HT1080 (cell line): ENCODE results near the gene TCAP. TPM values are rescaled to one million over a fixed set of nuclear protein-coding genes. Genes with fewer than 3 reads are reported as not detected.
"Not testable (repeated sequence)": the region's sequence is repeated elsewhere in the genome, so short reads cannot be mapped to it uniquely, and the experiment has no call there.

ENCODE experiments used
- DNase-seq: peaks from one replicate; pipeline ENCODE4 v3.0.0-alpha.2; 2015; ENCODE audit warnings: low read depth
- total RNA-seq: library from RNA; depleted of rRNA; stranded (reverse); fragments of >200 nt; shearing (Covaris generic); gene quantifications from 2 replicates; pipeline ENCODE4 v1.2.3, GENCODE V29; 2014; rRNA removed

The TCAP gene
- total RNA-seq, 1 experiment from 2014 or later: 1.00 TPM

GRCh38 chr17:39702901-39703893 lies 38.0 kb downstream of the TCAP start:
- DNase-seq: no peak

- no peak for DNase-seq
Observed at GRCh38 chr17:39703913-39704312, 38.8 kb downstream of the TCAP start.

GRCh38 chr17:39704821-39705551 lies 39.8 kb downstream of the TCAP start:
- no peak for DNase-seq

- no peak for DNase-seq
Observed at GRCh38 chr17:39705786-39706348, 40.7 kb downstream of the TCAP start.

GRCh38 chr17:39706383-39706782 lies 41.2 kb downstream of the TCAP start:
- no peak for DNase-seq

- no peak for DNase-seq
Observed at GRCh38 chr17:39706921-39707337, 41.8 kb downstream of the TCAP start.

- no peak for DNase-seq
Observed at GRCh38 chr17:39709319-39709997, 44.3 kb downstream of the TCAP start.

- DNase-seq: no peak
Observed at GRCh38 chr17:39709998-39710964, 45.1 kb downstream of the TCAP start.

- not testable (repeated sequence) for DNase-seq
Observed at GRCh38 chr17:39711071-39711470, 45.9 kb downstream of the TCAP start.

GRCh38 chr17:39711851-39712250 lies 46.7 kb downstream of the TCAP start:
- no peak for DNase-seq

- no peak for DNase-seq
Observed at GRCh38 chr17:39714234-39714633, 49.1 kb downstream of the TCAP start.

GRCh38 chr17:39715375-39716072 lies 50.4 kb downstream of the TCAP start:
- DNase-seq: no peak

Other genes starting within 250 kb of the TCAP start
- gene MED1, start 214.1 kb upstream of the TCAP start, total RNA-seq: 23.0 and 24.5 TPM in 2 replicates
- 39.4 and 43.5 TPM in 2 replicates for gene CDK12, start 203.9 kb upstream of the TCAP start, total RNA-seq
- gene NEUROD2, start 57.4 kb upstream of the TCAP start, total RNA-seq: not detected in 2 replicates
- gene PPP1R1B, start 38.4 kb upstream of the TCAP start, total RNA-seq: 0.30 TPM in 1 of 2 replicates, not detected in the other
- gene STARD3, start 28.2 kb upstream of the TCAP start, total RNA-seq: 37.5 and 71.5 TPM in 2 replicates
- gene PNMT, start 3.1 kb downstream of the TCAP start, total RNA-seq: not detected in 2 replicates
- gene PGAP3, start 22.7 kb downstream of the TCAP start, total RNA-seq: 4.3 and 6.2 TPM in 2 replicates
- 17.1 and 17.8 TPM in 2 replicates for gene ERBB2, start 34.7 kb downstream of the TCAP start, total RNA-seq
- gene MIEN1, start 65.2 kb downstream of the TCAP start, total RNA-seq: 44.2 and 58.1 TPM in 2 replicates
- 0.07 TPM in 1 of 2 replicates, not detected in the other for gene GRB7, start 72.6 kb downstream of the TCAP start, total RNA-seq
- not detected in 2 replicates for gene IKZF3, start 199.0 kb downstream of the TCAP start, total RNA-seq
- gene ZPBP2, start 202.9 kb downstream of the TCAP start, total RNA-seq: not detected in 2 replicates